ENCODE data around the gene KLHL11.

- TF ChIP-seq, protein P1, sequence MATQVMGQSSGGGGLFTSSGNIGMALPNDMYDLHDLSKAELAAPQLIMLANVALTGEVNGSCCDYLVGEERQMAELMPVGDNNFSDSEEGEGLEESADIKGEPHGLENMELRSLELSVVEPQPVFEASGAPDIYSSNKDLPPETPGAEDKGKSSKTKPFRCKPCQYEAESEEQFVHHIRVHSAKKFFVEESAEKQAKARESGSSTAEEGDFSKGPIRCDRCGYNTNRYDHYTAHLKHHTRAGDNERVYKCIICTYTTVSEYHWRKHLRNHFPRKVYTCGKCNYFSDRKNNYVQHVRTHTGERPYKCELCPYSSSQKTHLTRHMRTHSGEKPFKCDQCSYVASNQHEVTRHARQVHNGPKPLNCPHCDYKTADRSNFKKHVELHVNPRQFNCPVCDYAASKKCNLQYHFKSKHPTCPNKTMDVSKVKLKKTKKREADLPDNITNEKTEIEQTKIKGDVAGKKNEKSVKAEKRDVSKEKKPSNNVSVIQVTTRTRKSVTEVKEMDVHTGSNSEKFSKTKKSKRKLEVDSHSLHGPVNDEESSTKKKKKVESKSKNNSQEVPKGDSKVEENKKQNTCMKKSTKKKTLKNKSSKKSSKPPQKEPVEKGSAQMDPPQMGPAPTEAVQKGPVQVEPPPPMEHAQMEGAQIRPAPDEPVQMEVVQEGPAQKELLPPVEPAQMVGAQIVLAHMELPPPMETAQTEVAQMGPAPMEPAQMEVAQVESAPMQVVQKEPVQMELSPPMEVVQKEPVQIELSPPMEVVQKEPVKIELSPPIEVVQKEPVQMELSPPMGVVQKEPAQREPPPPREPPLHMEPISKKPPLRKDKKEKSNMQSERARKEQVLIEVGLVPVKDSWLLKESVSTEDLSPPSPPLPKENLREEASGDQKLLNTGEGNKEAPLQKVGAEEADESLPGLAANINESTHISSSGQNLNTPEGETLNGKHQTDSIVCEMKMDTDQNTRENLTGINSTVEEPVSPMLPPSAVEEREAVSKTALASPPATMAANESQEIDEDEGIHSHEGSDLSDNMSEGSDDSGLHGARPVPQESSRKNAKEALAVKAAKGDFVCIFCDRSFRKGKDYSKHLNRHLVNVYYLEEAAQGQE (IDR thresholded peaks at IDR 0.05) = no peak
- no peak for TF ChIP-seq CTCF (IDR thresholded peaks at IDR 0.05; ENCODE audit: low read depth, low read length, missing input control)
- TF ChIP-seq, protein P2, sequence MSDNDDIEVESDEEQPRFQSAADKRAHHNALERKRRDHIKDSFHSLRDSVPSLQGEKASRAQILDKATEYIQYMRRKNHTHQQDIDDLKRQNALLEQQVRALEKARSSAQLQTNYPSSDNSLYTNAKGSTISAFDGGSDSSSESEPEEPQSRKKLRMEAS (IDR thresholded peaks at IDR 0.05) = no peak
- TF ChIP-seq EGR1 (IDR thresholded peaks at IDR 0.05; ENCODE audit: low read depth in 2 of 2) = no peak
Measured at GRCh38 chr17:41907633-41908539, 42.7 kb upstream of the KLHL11 start.

Data from liver (tissue), 3 donors.